HG03571 (cell line): ENCODE data around the gene HELLS.
"Not testable (repeated sequence)": the region's sequence is repeated elsewhere in the genome, so short reads cannot be mapped to it uniquely, and the experiment has no call there.

Experiments used
- ATAC-seq: cut with Tn5 transposase; IDR thresholded peaks from one replicate; pipeline ENCODE4 v1.9.1; 2021; ENCODE audit not compliant: unreplicated experiment

HELLS gene

GRCh38 chr10:94545391-94546048 is at the start of gene HELLS:
HELLS (plus strand) TSS chr10:94545788; CDS start chr10:94545922, 134 bp downstream.
- ATAC-seq: peak; percentile 74

- no peak for ATAC-seq
These were observed 49.6 kb upstream of the HELLS start for GRCh38 chr10:94496010-94496409.

DNA sequence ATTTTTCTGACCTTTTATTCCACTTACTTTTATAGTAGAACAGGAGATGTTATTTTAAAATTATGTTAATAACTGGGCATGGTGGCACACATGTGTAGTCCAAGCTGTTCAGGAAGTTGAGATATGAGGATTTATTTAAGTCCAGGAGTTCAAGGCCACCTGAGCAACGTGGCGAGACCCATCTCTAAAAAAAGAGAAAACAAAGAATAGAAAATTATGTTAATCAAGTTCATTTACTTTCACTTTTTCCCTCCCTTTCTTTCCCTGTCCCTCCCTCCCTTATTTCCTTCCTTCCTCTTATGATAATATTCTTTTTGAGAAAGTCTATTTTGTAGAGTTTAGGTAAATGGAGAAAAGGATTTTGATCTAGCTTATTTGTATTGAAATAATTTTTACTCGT is 48.9 kb upstream of the HELLS start:
- ATAC-seq: no peak

GRCh38 chr10:94500063-94500462 is 45.5 kb upstream of the HELLS start:
- no peak for ATAC-seq

DNA sequence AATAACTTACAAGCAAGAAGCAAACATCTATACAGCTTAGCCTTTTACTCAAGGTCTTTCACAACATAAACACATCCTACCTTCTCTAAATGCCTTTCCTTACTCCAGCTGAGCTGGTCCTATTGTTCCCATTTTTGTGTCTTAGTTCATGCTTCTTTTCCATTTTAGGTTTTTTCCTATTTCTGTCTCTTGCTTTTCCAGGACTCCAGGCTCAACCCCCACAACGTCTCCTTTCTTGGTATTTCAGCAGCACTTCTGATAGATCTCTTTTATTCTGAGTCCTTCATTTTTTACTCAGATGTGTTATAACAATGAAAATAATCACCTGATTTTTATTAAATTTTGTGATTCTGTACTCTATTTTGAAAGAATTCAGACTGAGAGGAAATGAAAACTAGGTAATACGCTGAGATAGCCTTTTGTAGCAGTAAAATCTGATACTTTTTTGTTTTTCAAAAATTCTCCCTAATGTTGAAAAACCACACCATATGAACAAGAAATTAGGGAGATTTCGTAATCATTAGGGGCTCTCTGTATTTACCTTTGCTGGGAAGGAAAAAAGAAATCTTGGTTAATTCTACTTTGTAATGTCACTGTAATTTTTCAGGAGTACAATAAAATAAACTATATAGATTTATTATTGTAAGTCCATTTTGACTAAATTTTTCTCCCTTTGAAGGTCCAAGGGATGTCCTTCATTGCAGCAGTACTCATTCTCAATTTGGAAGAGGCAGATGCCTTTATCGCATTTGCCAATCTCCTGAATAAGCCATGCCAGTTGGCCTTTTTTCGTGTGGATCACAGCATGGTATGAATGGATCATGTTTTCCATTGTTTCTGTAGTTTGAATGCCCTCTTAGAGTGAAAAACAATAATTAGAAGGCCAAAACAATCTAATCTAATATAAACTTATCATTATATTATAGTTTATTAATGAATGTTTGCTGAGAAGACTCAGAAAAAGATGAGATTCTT is 24.0 kb upstream of the HELLS start:
- no peak for ATAC-seq

DNA sequence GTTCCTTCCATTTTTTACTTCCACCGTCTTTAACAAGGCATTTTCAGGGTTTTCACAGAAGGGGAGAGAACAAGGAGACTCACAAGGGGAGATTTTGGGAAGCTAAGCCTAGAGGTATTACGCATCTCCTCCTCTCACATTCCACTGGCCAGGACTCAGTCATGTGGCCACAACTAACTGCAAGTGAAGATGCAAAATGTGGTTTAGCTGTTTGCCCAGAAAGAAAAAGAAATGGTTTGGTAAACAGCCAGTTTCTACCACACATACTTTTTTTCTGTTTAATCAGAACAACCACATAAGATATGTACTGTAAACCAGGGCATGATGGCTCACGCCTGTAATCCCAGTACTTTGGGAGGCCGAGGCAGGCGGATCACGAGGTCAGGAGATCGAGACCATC is 21.4 kb upstream of the HELLS start:
- no peak for ATAC-seq

GRCh38 chr10:94524711-94525110 is 20.9 kb upstream of the HELLS start:
- no peak for ATAC-seq

GRCh38 chr10:94531550-94531949 is 14.0 kb upstream of the HELLS start:
- ATAC-seq: not testable (repeated sequence)

- no peak for ATAC-seq
These were observed 12.6 kb upstream of the HELLS start for GRCh38 chr10:94533027-94533426.

GRCh38 chr10:94542282-94542681 is 3.3 kb upstream of the HELLS start:
- not testable (repeated sequence) for ATAC-seq

DNA sequence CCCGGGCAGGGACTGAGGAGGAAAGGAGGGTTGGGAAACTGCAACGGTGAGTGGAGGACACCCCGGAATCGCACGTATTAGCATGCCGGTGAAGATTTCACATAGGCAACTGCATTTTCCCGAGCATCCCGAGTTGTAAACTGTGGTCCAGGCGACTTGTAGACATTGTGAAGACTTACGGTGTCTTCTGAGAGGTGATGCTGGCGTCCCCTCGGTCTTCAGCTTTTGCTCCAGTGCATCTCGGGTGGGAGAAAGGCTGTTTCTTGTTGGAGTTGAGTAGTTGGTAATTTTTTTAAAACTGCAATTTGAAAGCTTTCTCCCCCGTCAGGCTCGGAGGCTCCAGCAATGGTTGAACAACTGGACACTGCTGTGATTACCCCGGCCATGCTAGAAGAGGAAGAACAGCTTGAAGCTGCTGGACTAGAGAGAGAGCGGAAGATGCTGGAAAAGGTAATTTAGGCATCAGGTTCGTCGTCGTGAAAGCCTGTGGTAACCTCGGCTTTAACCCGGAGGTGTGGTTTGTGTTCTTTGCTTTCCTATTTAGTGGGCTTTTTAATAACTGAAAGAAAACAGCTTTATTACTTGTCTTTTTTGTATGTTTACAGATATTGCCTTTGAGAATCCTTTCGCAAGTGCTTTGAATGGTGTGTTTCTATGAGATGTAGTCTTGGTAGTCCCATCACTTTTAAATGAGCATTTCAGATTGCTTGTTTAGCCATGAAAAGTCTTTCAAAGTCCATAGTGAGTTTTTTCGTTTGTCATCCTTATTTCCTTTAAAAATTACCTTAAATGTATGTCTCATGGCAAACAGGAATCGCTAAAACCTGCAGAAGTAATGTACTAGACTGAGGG is 687 bp downstream of the HELLS start:
- ATAC-seq: peak; percentile 15

DNA sequence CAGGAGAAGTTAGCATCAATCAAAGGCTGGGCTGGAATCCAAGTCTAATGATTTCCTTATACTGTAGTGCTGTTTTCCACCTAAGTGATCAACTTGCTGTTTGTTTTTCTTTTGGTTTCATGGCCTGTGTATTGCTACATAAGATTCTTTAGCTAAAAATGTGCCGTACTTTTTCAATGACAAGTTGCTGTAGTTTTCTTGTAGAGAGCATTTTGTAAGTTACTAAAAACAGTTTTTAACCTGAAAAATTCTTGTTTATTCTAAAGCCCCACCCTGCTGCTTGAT is 1.3 kb downstream of the HELLS start:
- no peak for ATAC-seq

DNA sequence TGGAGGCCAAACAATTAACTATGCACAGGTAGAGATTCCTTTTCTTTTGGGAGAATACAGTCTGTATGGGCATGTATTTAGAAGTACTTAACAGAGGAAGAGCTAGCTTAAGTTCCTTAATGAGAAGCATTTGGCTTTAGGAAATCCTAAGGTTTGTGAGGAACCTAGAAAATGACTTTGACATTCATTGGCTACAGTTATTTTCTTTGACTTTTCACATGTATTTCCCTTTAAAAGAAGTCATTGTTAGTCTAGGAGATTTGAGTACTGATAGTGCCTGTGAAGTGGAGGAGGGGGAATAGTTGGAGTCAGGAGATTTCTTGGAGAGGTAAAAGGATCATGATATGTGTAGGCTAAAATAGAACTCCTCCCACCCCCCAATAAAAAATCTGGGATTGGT is 3.6 kb downstream of the HELLS start:
- ATAC-seq: no peak

- ATAC-seq: not testable (repeated sequence)
These were observed 22.2 kb downstream of the HELLS start for GRCh38 chr10:94567714-94568307.

DNA sequence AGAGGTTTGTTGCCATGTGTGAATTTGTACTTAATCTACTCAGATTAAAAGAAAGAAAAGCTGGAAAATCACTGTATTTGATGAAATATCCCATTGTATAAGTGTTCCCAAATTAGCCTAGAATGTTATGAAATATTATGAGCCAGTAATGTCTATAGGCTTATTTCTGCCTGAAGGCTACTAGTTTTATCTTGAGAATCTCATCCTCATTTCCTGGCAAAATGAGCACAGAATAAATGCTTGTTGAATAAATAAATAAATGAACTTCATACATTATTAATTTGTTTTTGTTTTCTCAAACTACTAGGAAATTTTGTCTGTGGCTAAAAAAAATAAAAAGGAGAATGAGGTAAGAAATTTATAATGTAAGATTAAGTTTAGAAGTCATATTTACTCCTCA is 25.5 kb downstream of the HELLS start:
- ATAC-seq: no peak

DNA sequence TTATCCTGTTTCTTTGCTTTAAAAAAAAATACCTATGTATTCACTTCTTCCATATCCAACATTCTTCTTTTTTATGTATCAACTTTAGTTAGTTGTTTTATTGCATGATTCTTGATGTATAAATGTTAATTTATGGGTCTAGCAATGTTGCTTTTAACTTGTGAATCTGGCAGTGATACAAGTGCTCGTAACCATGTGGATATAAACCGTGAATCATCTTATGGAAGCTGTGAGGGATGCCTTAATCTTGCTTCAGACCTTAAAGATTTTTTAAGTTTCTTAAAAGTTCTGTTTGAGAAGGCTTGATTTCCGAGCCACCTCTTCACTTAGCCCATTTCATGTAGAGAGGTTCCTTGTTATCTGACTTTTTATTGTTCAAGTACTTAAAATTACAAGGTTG is 25.9 kb downstream of the HELLS start:
- no peak for ATAC-seq

GRCh38 chr10:94578790-94579189 is 33.2 kb downstream of the HELLS start:
- no peak for ATAC-seq

GRCh38 chr10:94583124-94583523 is 37.5 kb downstream of the HELLS start:
- no peak for ATAC-seq

DNA sequence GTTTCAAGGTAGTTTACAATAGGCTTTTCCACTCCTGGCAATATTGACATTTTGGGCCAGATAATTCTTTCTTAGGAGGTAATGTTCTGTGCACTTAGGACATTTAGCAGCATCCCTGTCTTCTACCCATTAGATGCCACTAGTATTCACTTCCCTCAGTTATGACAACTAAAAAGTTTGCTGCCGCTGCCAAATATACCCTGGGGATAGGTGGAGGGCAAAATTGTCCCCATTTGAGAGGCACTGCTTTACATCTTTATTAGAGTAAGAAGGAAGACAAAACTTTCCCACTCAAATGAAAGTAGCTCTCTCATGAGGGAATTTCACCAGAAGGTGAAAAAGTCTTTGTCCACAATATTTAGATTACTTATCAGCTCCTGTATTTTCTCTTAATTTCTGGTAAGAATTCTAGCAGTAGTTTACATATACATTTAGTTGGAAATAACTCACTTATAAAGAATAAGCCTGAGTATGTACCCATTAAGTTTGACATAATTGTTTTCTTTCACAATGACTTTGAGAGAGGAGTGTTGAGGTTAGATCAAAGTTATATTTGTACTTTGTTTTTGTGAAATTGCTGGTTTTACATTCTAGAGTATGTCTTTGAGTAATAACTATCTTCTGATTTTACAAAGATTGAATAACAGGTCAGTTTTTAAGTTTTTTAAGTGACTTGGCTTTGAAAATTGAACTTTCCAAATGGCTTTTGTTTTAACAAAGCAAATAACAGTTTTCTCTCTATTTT is 46.0 kb downstream of the HELLS start:
- peak; percentile 71 for ATAC-seq

- ATAC-seq: no peak
These were observed 57.3 kb downstream of the HELLS start for GRCh38 chr10:94602729-94603515.
